ENCODE results near the gene UBALD2. TPM values are rescaled to one million over a fixed set of nuclear protein-coding genes. Genes with fewer than 3 reads are reported as not detected.
"Not testable (repeated sequence)": the region's sequence is repeated elsewhere in the genome, so short reads cannot be mapped to it uniquely, and the experiment has no call there.

UBALD2 gene
- total RNA-seq, 1 donor from 2014 or later, result 2.8 TPM

GRCh38 chr17:76278268-76278908 lies 13.2 kb downstream of the UBALD2 start:
- DNase-seq, result no peak

GRCh38 chr17:76278952-76279741 lies 14.0 kb downstream of the UBALD2 start:
- DNase-seq, result peak; percentile 41

DNA sequence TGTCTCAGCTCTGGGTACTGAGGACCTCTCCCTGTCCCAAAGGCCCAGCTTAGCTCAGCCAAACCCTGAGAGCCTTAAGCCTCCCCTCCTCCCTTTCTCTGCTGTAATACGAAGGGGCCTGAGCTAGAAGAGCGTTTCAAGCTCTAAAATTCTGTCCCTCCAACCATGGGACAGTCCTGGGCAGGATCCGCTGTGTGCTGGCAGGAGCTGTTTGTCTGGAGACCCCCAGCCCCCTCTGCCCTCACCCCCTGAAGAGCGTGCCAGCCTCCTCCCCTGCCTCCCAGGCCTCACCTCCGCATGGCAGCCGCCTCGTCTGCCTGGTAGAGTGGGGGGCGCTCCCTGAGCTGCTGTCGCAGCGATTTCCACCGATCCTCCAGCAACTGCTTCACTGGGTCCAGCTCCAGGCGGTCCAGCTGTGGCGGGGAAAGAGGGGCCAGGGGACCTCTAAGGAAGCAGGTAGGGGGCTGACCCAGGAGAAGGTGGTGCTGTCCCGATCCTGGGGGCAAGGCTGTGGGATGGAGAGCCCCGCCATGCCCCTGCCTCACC lies 14.7 kb downstream of the UBALD2 start:
- no peak for DNase-seq

DNA sequence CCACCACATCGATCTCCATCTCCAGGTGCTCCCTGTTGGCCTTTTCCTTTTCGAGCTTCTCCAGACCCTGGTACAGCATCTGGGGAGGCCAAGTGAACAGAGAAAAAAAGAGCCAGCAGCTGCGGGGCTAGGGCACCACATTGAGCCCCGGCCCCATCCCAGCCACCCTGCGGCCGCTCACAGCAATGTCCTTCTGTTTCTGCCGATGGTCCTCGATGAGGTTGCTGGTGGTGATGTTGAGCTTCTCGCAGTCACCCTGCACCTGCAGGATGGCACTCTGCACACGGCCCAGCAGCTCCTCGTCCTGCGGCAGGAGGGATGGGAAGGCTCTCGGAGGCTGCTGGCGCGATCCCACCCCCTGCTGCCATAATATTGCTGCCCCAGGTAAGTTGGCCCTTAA lies 15.5 kb downstream of the UBALD2 start:
- DNase-seq, result no peak

DNA sequence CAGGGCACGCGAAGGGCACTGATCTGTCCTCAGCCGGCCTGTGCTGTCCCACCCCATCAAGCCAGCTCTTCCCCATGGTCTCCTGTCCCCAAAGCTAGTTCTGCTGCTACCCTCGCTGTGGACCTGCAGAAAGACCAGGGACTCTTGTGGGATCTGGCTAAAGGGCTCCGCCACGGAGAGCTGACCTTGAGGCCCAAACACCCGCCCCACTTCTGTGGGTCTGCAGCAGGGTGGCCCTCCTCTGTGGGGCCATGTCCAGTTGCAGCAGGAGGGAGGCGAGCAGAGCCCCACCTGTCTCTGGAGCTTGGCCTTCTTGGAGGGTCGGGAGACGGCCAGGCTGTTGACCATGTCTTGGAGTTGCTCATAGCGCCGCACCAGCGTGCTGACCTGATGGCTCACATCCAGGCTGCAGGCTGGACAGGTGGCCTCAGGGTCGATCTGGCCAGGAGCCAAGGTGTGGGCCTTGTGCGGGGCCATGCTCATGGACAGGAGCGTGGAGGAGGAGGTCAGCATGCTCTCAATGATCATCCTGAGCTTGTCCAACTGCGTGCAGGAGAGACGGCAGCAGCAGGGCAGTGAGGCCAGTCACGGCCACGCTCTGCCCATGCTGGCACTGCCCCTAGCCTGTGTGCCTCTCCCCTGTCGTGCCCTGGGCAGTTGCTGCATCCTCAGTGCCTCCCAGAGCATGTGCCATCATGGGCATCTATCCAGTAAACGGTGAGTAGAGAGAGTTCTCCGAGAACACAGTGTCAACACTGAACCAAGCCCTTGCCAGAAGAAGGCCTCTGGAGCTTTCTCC lies 16.6 kb downstream of the UBALD2 start:
- no peak for DNase-seq

DNA sequence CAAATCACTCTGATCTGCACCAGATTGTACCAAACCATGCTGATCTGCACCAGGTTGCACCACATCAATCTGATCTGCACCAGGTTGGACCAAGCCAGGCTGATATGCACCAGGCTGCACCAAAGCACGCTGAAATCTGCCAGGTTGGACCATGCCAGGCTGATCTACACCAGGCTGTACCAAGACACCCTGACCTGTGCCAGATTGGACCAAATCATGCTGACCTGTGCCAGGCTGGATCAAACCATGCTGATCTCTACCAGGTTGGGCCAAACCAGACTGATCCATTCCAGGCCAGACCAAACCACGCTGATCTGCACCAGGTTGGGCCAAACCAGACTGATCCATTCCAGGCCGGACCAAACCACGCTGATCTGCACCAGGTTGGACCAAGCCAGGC lies 27.4 kb downstream of the UBALD2 start:
- DNase-seq, result no peak

DNA sequence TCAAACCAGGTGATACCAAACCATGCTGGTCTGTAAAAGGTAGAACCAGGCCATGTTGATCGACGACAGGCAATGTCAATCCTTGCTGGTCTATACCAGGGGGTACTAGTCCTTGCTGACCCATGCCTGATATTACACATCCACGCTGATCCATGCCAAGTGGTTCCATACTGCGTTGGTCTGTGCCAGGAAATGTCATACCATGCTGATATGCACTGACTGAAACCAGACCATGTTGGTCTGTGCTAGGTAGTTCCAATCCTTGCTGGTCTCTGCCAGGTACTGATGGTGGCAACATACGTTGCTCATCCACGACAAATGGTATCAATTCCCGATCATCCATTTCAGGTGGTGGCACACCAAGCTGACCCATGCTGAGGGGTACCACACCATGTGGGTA lies 28.0 kb downstream of the UBALD2 start:
- no peak for DNase-seq

GRCh38 chr17:76296186-76296585 lies 31.0 kb downstream of the UBALD2 start:
- no peak for DNase-seq

- DNase-seq, result no peak
Observed at GRCh38 chr17:76296889-76297288, 31.7 kb downstream of the UBALD2 start.

- no peak for DNase-seq
Observed at GRCh38 chr17:76297436-76297835, 32.3 kb downstream of the UBALD2 start.

DNA sequence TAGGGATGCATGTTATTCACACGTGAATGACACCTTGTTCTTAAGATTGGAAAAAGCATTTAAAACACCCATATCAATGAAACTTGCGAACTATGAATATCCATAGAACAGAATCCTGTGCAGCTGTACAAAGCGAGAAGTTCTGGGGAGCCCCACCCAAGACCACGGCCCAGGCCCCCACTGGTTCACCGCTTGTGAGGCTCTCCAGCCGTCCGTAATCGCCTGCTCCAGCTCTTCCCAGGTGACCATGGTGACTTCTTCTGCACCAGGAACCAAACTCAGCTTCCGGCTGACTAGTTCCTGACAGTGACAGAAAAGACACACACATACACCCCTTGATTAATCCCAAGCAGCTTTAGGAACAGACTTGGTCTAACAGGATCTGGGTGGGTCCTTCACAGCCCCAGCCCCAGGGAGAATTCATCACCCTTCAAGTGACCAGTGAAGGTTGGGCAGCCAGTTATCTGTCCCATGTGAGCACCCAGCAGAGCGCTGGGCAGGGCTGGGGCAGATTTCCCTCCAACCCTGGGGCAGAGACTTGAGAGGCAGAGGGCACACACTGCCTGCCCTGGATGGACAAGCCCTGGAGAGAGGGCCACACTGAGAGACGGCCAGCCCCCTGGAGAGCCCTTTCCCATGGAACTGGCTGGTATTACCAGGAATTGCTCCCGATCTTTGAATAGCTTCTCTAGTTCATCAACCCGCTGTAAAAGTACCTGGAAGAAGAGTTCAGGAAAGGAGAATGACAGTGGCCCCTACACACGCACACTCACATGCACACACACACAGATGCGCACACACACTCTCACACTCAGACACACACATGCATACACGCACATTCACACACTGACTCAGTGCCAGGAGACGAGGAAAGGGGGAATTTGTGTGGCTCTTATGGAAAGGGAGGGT lies 39.3 kb downstream of the UBALD2 start:
- no peak for DNase-seq

DNA sequence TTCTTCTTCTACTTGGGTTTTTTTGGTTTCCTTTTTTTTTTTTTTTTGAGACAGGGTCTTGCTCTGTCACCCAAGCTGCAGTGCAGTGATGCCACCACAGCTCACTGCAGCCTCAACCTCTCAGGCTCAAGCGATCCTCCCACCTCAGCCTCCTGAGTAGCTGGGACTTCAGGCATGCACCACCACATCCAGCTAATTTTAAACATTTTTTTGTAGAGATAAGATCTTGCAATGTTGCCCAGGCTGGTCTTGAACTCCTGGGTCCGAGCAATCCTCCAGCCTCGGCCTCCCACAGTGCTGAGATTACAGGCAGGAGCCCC lies 39.9 kb downstream of the UBALD2 start:
- DNase-seq, result not testable (repeated sequence)

DNA sequence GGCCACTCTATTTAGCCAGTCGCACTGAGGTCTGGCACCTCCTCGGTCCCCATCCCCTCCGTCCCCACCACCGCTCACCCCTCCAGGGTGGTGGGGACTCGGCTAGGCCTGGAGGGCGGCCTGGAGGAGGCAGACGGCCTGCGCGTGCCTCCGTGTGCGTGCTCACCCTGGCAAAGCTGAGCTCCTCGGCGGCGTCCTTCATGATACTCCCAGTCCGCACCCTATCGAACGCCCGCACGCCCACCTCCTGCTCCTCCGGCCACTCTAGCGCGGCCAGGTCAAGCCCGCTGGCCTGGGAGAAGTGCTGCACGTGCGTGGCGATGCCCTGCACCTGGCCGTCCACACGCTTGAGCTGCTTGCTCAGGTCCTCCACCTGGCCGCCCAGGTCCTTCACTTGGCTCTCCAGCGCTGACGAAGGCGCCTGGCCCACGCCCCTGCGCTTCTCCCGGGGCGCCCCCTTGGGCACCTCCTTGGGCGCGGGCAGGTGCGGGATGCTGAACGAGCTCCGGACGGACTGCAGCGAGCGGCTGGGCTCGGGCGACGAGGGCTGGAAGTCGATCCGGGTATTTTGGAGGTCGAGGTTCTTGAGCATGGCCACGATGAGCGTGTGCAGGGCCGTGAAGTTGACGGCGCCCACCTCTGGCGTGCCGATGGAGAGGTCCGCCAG lies 42.3 kb downstream of the UBALD2 start:
- DNase-seq, result no peak

DNA sequence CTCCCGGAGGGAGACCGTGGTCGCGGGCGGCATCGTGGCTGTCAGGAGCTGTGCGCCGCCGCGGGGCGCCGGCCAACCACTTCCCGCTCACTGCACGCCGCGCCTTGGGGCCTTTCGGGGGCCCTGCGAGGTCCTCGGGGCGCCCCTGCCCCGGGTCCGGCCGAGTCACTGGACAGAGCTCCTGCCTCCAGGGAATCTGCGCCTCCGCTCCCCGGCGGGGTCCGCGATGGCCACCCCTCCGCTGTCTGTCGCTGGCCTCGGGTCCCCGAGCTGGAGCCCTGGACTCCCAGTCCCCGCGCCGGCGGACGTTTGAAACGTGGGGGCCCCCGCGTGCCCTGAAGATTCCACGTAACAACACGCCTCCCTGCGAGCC lies 42.8 kb downstream of the UBALD2 start, which contains the start of gene QRICH2:
Gene QRICH2 (minus strand): TSS at position 311 of the 373 bp plus-strand sequence. CDS start 278 bp downstream, at position 33.
- DNase-seq, result no peak

DNA sequence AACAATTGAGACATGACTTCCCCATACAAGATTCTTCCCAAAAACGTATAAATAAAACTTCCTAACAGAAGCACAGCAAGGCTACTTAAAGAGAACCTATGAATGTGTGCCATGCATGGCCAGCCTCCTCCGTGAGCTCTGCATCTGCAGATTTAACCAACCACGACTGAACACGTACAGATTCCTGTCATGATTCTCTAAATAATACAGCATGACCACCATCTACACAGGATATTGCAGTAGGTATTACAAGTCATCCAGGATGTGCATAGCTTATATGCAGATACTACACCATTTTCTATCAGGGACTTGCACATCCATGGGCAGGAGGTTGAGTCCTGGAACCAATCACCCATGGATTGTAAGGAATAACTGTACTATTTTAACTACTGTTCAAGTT lies 44.3 kb downstream of the UBALD2 start:
- no peak for DNase-seq

GRCh38 chr17:76312735-76313134 lies 47.6 kb downstream of the UBALD2 start:
- no peak for DNase-seq

DNA sequence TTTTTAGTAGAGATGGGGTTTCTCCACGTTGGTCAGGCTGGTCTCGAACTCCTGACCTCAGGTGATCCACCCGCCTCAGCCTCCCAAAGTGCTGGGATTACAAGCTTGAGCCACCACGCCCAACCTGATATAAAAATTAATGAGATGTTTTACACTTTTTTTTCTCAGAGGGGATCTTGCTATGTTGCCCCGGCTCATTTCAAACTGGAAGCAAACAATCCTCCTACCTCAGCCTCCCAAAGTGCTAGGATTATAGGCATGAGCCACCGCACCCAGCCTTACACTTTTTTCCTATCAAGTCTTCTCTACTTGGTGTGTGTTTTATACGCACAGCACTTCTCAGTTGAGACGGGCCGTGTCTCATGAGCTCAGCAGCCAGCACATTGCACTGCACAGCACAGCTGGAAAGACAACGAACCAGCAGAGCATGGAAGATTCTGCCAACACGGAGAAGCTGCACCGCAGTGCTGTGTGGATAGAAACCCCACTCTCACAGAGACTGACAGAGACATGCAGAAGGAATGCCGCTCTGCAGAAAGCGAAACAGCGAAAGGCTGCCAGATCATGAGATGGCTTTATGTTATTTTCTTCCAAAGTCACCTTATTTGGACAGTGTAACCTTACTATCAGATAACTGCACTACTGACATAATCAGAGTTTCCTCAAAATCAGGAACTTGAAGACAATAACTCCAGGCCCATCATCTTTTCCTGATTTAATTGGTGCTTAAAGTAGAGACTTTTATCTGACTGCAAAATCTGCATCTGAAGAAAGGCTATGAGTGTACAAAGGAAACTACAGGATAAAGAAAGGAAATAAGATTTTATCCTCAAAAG lies 49.5 kb downstream of the UBALD2 start:
- no peak for DNase-seq

DNA sequence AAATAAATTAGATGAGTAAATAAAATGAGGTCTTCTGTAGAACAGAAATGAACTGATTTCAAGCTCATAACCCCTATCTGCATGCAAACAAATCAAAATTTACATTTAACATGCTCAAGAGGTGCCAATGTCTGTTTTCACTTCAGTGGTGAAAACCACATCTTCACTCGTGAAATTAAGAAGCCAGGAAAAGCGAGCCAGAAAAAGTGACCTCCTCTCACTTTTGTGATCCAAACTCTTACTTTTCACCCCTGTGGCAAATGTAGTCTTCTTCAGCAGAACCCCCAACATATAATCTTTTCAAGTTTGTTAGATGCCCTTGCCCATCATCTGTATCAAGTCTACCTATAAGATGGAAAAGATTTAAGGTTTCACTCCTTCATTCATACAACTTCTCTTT lies 52.4 kb downstream of the UBALD2 start:
- DNase-seq, result no peak

GRCh38 chr17:76318586-76318985 lies 53.4 kb downstream of the UBALD2 start:
- DNase-seq, result no peak

Data from occipital lobe (tissue), 2 donors.